HG03571 (cell line): ENCODE measurements around the gene PDF.
A peak's percentile ranks its signal among the peaks of the same experiment; 100 is the strongest.
"Not testable (repeated sequence)": the region's sequence is repeated elsewhere in the genome, so short reads cannot be mapped to it uniquely, and the experiment has no call there.

Experiments
- ATAC-seq: cut with Tn5 transposase; IDR thresholded peaks from one replicate; pipeline ENCODE4 v1.9.1; 2021; ENCODE audit not compliant: unreplicated experiment

PDF gene

DNA sequence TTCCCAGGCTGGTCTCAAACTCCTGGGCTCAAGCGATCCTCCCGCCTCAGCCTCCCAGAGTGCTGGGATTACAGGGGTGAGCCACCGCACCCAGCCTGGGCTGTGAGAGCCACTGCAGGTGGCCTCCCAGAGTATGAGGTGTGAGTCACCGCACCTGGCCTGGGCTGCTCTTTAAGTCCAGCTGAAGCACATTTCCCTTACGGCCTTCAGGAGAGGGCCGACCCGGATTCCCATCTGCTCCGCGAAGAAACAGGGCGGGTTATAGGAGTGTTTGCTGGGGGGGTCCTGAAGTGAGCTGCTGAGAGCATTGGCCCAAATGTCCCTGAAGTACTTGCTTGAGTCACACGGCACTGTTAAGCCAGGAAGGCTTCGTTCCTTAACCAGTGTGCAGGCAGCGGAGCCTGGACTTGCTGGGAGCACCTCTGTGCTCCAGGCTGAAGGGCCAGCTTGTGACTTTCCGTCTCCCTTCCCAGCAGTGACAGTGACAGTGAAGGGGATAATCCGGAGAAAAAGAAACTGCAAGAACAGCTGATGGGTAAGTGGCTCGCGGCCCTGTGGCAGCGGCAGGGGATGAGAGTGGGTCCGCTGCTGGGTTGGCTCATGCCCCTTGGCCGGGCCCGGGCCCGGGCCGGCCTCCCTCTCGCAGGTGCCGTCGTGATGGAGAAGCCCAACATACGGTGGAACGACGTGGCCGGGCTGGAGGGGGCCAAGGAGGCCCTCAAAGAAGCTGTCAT is 12.0 kb downstream of the PDF start:
- no peak for ATAC-seq

DNA sequence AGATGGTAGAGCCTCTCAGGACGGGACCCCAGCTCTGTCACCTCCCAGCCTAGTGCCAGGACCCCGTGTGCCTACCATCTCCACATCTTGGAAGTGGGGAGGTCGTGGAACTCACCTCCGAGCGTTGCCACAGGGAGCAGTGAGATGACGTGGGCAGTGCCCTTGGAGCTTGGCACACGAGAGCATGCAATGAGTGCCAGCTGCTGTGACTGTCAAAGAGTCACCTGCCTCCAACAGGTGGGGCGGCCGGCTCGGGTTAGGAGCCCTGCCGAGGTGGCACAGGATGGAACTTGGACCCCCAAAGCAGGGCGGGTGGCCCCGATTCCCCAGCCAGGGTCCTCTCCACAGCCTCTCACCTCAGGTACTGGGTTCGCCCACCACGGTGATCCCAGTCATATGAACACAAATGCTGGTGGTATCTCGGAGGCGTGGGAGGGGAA is 13.8 kb downstream of the PDF start:
- ATAC-seq, result no peak

DNA sequence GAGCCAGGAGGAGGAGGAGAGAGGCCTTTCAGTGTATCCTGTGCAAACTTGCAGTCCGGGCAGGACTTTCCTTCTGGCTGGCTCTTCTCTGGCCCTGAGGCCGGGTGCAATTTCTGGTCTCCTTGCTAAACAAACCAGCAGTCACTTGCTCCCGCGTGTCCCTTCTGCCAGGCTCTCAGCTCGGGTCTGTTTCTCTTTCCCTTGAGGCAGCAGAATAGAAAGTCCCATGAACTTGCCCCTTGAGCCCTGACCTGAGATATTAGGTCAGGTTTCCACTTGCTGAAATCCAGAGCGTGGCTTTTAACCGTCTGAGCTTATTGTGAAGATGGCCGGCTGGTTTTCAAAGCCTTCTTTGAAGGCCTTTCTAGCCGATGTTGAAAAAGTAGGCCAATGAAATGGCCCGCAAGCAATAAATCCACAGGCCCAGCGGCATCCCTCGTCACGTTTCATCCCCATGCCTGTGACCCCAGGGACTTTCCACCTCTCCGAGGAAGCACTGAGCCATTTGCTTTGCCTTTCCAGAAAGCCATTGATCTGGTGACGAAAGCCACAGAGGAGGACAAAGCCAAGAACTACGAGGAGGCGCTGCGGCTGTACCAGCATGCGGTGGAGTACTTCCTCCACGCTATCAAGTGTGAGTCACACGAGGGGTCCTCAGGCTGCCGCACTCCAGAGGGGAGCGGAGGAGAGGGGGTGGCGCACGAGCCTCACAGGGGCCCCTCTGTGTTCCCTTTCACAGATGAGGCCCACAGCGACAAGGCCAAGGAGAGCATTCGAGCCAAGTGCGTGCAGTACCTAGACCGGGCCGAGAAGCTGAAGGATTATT is 14.7 kb downstream of the PDF start:
- ATAC-seq, result no peak

DNA sequence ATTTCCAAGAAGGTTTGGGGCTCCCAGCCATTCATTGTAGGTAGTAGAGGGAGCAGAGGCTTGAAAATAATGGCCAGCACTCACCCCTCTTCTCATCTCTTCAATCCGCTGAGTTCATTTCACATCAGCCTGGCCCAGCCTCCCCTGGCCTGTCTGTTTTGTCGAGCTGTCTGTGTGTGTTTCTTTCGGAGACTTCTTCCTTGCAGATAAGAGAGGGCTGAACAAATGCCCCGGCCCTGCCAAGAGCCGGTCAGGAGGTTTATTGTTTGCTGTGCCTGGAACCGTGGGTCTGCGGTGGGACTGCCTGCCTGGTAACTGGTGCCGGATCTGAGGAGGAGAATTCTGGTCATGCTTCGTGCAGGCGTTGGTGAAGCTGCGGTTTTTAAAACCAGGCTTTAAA is 15.9 kb downstream of the PDF start:
- ATAC-seq, result no peak

DNA sequence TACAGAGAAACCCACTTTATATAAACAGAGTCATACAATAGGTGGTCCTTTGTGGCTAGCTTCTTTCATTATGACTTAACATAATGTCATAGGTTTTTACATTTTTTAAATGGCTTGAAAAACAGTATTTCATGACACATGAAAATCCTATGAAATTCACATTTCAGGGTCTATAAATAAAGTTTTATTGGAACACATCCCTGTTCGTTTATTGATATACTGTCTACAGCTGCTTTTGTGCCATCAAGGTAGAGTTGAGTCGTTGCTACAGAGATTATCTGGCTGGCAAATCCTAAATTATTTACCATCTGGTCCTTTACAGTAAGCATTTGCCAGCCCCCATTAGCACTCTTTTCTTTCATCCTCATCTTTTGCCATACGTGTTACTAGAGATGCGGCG is 16.9 kb downstream of the PDF start:
- no peak for ATAC-seq

DNA sequence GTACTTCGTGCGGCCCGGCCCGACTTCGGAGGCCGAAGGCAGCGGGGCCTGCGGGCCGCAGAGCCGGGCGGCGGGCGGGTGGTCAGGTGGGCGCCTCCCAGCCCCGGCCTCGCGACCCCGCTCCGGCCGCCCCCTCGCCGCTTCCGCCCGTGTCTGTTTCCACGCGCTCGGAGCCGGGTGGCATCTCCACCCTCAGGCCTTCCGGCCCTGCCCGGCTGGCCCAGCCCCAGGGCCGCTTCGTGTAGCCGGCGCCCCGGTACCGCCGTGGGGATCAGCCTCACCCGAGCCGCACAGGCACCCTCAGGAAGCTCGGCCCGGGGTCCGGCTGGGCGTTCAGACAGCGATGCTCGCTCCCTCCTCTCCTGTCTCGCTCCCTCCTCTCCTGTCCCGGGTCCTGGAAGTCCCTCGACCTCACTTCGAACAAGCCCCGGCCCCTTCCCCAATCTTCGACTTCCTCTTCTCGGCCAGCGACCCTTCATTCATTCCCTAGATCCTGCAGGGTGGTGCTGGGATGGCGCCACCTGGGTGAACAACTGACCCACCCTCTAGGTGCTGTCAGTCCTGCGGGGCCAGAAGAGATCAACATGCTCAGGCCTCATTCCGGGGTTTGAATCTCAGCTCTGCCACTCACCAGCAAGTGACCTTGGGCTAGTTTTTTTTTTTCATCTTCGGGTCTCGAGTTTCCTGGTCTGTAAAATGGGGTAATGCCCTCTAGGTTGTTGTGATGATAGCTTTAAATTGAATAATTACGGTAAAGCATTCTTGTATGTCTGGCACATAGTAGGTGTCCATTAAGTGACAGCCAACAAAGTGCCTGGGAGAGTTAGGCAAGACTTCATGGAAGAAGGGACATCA is 18.6 kb downstream of the PDF start:
- ATAC-seq, result peak; percentile 35

DNA sequence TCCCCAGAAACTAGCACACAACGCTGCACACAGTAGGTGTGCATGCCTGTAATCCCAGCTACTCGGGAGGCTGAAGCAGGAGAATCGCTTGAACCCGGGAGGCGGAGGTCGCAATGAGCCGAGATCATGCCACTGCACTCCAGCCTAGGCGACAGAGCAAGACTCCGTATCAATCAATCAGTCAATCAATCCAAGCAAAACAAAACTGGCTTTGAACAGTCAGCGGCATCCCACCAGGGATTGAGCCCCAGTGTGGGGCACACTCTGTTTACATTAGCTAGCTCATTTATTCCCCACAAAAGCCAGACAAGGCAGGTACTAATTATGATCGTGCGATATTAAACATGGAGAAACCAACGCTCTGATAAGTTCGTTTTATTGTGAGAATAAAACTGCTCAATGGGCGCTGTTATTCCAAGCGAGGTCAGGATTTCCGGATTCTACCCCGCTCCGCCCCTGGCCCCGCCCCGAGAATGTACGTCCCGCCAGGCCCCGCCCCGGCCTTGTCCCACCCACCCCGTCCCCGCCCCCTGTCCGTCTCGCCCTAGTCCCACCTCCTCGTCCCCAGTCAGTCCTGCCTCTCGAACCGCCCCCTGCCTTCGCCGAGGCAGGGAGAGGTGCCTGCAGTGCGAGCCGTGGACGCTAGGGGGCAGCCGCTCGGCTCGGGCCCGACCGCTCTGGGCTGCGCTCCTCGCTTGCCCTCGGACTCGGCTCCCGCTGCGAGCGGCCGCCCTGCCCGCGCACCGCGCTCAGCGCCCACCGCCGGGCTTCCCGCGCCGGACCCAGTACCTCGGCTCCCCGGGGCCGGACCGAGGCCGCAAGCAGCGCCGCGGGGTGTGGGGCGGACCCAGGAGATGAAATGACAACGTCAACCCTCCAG is 19.5 kb downstream of the PDF start, which contains the start of gene VPS4A:
TSS of gene VPS4A (plus strand) at position 698 of the 880 bp plus-strand sequence. CDS start at position 860, 162 bp downstream.
- peak; percentile 90 for ATAC-seq

DNA sequence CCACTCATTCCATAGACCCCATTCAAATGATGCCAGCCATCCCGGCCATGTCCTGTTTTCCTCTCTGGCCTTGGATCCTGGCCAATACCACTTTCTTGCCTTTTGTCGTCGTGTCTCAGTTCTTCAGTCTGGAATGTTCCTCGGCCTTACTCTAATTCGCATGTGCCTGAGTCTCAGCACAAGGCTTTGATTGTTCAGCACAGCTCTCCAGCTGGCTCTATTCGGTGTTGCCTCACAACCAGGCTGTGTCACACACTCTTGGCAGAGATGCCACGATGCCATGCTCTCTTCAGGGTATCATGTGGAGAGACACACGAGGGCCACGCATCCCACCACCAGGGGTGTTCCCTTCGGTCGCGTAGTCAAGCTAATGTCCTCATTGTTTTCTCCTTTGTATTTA is 21.1 kb downstream of the PDF start:
- ATAC-seq, result no peak

DNA sequence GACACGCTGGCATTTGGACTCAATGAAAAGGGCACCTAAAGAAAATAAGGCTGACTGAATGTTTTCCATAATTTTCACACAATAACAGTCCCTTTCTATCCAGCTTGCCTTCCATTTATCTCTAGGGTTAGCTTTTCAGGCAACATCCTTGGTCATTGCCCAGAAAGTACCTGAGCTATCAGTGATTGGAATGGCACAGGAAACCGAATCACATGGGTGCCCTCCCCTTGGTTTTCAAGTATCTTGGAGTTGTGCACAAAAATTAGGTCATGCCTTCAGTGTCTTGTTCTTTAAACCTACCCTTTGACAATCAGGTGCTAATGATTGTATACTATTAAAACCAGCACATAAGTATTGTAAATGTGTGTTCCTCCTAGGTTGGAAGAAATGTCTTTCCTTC is 22.5 kb downstream of the PDF start:
- ATAC-seq, result no peak

DNA sequence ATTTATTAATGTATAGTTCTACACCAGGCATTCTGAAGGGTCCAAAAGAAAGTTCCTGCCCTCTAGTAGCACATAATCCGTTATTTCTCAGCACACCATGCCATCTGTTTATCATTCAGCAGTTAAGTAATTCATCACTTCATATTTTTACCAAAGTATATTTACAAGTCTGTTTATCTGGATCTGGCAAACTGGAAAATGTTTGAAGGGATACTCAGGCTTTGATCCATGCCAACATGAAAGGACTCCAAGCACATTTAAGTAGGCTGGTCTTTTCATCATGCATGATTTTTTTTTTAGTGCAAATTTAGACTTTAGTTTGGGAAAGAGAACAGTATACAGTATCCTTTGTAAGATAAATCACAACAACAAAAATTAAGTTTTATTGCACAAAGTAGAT is 23.3 kb downstream of the PDF start:
- no peak for ATAC-seq

DNA sequence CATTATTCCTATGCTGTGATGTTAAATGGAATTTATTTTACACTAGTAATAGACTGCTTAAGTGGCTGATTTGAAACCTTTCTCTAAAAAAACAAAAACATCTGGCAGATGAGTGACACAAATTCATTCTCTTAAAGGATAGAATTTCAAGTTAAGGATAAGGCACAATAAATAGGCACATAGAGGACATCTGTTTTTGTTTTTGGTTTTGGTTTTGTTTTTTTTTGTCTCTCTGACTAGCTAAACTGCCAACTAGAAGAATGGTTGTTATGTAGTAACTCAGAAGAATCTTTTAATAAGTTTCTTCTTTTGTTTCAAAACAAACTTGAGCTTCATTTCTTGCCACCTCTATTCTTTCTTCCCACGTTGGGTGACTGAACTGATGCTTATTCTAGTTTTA is 24.4 kb downstream of the PDF start:
- ATAC-seq, result no peak

DNA sequence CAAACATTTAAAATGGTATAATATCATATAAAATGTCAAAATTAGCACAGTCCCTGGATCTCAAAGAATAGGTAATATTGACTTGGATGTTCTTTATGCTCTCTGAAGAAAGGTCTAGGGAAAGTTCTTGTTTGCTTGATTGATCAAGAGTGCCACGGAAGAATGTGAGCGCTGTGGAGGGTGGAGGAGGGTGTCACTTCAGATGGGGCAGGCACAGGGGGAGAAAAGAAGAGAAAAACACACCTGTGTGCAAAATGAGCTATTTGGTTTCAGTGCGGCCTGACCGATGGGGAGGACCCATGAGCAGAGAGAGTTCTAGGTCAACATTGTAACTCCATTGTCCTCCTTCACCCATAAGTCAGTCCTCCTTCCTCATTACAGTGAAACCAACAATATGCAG is 28.1 kb downstream of the PDF start:
- ATAC-seq, result no peak

DNA sequence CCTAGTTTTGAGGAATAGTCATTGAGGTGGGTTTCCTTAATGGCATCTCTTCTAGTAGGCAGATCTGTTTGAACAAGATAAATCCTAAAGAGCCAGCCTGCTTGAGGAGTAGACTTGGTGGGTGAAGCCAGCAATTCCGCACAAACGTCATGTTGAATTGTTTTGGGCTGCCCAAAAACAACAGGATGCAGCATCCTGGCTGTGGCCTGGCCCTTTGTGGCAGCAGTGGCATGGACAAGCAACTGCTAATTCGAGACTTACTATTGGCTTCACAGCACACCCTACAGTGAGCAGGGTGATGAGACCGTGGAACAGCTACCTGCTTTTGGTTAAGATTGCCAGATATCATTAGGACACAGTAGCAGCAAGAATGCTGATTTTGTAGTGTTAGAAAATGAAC is 28.5 kb downstream of the PDF start:
- ATAC-seq, result no peak

DNA sequence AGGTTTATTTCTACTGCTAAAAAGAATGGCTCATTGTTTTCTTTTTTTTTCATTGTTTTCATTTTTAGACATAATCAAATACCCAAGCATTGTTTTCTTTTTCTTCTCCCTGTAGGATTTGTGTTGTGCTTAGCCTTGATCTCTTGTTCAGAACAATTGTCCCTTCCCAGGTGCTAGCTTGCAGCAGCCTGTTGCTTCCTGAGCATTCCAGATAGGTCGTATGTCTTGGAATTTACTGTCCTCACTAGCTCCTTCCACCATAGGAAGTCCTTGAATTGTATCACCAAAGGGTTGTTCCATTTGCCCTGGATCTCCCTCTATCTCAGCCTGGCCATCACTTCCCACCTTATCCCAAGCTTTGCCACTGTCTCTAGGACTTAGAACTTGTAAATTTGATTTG is 29.2 kb downstream of the PDF start:
- no peak for ATAC-seq

DNA sequence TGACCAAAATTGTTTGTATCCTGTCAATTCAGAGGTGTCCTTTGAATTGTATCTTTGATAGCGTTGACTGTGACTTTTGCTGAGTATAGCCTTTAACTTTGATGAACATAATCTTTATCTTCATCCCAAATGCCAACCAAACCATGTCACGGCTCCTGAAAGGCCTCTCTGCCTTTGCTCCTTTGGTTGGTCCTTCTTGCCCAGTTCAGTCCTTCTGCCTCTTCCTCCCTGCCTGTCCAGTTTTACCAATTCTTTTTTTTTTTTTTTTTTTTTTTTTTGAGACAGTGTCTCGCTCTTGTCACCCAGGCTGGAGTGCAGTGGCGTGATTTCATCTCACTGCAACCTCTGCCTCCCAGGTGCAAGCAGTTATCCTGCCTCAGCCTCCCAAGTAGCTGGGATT is 32.1 kb downstream of the PDF start:
- ATAC-seq, result no peak

DNA sequence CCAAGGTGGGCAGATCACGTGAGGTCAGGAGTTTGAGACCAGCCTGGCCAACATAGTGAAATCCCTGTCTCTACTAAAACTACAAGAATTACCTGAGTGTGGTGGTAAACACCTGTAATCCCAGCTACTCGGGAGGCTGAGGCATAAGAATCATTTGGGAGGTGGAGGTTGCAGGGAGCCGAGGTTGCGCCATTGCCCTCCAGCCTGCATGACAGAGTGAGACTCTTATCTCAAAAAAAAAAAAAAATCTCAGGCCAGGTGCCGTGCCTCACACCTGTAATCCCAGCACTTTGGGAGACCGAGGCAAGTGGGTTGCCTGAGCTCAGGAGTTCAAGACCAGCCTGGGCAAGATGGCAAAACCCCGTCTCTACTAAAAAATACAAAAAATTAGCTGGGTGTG is 33.6 kb downstream of the PDF start:
- ATAC-seq, result not testable (repeated sequence)

DNA sequence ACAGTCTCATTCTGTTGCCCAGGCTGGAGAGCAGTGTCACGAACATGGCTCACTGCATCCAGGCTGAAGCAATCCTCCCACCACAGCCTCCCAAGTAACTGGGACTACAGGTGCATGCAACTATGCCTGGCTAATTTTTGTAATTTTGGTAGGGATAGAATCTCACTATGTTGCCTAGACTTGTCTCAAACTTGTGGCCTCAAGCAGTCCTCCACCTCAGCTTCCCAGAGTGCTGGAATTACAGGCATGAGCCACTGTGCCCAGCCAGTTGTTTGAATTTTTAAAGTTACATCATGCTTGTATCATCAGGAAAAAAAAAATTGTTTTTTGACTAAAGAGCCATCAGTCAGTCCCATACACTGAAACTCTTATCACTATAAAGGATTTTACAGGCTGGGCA is 36.3 kb downstream of the PDF start:
- no peak for ATAC-seq

DNA sequence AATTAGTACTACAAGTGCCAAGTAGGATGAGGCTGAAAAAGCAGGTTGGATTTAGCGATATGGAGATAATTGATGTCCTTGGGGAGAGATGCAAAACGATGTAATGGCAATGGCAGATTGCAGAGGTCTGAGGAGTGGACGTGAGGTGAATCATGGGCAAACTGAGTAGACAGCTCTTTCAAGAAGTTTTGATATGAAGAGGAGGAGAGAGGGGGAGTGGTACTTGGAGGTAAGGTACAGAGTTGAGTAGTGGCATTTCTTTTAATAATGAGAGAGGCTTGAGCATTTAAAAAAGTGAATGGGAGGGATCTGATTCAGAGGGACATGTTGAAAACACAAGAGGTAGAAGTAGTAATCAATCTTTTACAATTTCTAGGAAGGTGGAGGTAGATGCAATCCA is 37.0 kb downstream of the PDF start:
- no peak for ATAC-seq

DNA sequence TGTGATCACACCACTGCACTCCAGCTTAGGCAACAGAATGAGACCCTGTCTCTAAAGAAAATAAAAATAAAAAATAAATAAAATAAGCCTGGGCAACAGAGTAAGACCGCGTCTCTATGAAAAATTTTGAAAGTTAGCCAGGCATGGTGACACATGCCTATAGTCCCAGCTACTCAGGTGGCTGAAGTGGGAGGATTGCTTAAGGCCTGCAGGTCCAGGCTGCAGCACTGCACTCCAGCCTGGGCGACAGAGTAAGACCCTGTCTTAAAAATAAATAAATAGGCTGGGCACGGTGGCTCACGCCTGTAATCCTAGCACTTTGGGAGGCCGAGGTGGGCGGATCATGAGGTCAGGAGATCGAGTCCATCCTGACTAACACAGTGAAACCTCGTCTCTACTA is 38.7 kb downstream of the PDF start:
- ATAC-seq, result not testable (repeated sequence)

DNA sequence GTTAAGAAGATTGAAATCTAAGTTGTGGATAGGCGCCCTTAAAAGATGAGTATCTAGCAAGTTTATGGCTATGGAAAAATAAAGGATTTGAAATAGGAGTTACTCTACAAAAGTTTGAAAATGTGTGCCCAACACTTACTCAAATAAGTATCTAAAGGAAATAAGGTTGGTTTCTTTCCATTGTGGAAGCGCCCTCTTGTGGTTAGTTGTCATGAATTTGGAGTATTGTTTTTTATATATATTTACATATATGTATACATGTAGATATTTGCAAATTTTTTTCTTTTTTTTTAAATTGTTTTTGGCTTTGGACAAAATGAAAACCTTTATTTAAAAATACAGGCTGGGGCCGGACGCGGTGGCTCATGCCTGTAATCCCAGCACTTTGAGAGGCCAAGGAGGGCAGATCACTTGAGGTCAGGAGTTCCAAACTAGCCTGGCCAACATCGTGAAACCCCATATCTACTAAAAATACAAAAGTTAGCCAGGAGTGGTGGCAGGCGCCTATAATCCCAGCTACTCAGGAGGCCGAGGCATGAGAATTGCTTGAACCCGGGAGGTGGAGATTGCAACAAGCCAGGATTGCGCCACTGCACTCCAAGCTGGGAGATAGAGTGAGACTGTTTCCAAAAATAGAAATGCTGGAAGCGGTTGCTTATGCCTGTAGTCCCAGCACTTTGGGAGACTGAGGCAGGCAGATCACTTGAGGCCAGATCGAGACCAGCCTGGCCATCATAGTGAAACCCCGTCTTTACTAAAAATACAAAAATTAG is 43.3 kb downstream of the PDF start:
- no peak for ATAC-seq
